ELF-1 (cell line): ENCODE measurements around the gene MKKS.
A peak's percentile ranks its signal among the peaks of the same experiment; 100 is the strongest.
"Not testable (repeated sequence)": the region's sequence is repeated elsewhere in the genome, so short reads cannot be mapped to it uniquely, and the experiment has no call there.

ENCODE experiments used
- DNase-seq: peaks from one replicate; pipeline ENCODE4 v3.0.0-alpha.2; 2016; ENCODE audit warnings: low read depth, low spot score

The MKKS gene

GRCh38 chr20:10412591-10413408 is 21.2 kb downstream of the MKKS start:
- no peak for DNase-seq

DNA sequence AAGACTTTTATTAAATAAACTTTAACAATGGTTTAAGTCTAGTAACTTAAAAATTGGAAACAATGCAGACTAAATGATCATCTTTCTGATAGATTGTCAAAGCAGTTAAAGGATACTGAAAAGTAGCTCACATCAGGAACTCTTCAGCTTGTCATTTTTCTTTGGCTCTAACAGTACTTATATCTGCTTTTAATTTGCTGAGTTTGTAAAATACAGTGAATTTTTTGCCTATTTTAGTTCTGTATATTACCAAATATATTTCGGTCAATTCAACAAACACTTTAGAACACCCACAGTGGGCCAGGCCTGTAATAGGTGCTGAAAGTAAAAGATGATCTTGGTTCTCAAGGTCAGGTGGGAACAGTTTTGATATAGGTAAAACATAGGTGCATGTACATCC is 22.3 kb downstream of the MKKS start:
- no peak for DNase-seq

DNA sequence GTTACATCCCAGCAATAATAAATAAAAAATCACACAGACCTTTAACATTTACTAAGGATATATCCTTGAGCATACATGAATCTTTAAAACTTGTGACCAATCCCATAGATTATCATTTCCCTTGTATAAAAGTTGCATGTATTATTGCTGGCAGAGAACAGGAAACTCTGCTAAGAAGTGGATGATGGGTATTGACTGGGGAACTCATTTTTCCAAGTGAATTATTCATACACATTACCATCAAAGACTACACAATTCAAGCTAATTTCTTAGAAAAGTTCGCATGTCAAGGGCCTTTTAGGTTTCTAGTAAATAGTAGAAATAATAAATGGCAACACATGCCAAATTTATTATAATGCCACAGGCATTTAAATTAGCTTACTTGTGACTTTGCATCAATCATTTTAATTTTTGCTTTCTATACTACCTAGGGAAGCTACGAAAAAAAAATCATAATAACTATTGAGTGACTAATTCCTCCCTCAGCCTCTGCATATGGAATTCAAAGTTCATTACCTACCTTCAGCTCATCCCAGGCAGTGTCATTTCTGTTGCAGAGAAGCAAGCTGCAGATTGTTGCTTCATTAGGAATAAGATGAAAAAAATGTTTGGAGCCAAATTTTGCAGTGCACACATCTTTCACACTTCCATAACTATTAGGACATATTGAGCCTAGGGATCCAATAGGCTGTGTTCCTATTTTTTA is 25.8 kb downstream of the MKKS start:
- DNase-seq: no peak

GRCh38 chr20:10404959-10405530 is 29.0 kb downstream of the MKKS start:
- DNase-seq: no peak

GRCh38 chr20:10404023-10404628 is 29.9 kb downstream of the MKKS start:
- DNase-seq: no peak

GRCh38 chr20:10402938-10403608 is 30.9 kb downstream of the MKKS start:
- DNase-seq: no peak

DNA sequence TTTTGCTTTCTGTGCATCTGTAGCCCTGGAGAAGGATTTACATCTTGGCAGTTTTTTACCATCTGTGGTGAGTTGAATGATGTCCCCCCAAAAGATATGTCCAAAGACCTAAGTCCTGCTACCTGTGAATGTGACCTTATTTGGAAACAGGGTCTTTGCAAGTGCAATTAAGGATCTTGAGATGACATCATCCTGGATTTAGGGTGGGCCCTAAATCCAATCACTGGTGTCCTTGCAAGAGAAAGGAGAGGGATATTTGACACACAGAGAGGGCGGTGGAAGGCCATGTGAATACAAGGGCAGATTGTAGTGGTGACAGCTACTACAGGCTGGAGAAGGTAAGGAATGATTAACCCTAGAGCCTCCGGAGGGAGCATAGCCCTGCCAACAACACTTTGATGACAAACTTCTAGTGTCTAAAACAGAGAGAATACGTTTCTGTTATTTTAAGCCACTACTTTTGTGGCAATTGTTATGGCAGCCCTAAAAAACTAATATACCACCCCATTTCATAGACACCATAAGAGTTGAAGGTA is 35.1 kb downstream of the MKKS start:
- no peak for DNase-seq

DNA sequence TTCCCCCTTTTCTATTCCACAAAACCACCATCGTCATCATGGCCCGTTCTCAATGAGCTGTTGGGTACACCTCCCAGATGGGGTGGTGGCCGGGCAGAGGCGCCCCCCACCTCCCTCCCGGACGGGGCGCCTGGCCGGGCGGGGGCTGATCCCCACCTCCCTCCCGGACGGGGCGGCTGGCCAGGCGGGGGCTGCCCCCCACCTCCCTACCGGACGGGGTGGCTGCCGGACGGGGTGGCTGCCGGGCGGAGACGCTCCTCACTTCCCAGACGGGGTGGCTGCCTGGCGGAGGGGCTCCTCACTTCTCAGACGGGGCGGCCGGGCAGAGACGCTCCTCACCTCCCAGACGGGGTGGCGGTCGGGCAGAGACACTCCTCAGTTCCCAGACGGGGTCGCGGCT is 39.3 kb downstream of the MKKS start:
- not testable (repeated sequence) for DNase-seq

DNA sequence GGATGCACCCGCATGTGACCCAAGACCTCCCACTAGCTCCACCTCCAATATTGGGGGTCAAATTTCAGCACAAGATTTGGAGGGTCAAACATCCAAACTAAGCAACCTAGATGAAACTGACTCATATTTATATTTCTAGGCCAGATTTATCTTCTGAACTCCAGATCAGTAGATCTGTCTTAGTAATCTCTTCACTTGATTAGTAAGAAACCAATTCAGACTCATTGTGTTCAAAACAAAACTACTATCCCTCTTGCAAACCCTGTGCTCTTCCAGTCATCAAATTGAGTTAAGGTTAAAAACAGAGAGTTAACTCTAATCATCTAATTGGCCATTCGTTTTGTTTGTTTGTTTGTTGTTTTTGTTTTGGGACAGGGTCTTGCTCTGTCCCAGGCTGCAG is 43.3 kb downstream of the MKKS start:
- no peak for DNase-seq

GRCh38 chr20:10388597-10388996 is 45.4 kb downstream of the MKKS start:
- DNase-seq: no peak

DNA sequence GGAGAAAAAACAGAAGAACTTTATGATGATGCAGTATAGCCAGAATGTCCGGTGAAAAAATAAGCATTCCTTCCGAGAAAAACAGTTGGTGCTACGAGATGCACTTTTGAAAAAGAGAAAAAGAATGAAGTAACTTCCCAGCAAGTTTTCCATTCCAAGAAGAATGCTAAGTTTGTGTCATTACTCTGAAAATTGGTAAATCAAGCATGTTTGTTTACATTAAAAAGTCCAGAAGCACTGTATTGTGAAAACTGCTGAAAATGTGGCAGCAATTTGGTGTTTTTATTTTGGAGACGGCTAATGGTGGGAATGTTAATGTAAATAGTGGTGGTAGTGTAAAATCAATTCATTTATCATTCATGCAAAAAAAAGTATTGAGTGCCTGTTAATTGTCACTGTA is 46.3 kb downstream of the MKKS start:
- DNase-seq: no peak

GRCh38 chr20:10385850-10386544 is 48.0 kb downstream of the MKKS start:
- no peak for DNase-seq

GRCh38 chr20:10381477-10381876 is 52.5 kb downstream of the MKKS start:
- DNase-seq: no peak

DNA sequence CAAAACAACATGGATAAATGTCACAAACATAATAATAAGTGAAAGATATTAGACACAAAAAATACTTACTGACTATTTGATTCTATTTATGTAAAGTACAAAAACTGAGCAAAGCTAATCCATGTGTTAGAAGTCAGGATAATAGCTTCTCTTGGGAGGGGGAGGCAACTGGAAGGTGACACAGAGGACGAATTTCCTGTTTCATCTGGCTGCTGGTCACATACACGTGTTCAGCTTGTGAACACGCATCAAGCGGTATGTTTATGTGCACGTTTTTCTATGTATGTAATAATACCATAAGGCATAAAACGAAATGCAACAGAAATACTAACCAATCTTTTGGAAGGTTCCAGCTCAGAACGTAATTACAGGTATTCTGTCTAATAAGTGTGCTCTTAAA is 54.3 kb downstream of the MKKS start:
- no peak for DNase-seq

- DNase-seq: peak; percentile 8
Observed at GRCh38 chr20:10376270-10377075, 57.5 kb downstream of the MKKS start.

GRCh38 chr20:10375191-10375590 is 58.8 kb downstream of the MKKS start:
- no peak for DNase-seq

DNA sequence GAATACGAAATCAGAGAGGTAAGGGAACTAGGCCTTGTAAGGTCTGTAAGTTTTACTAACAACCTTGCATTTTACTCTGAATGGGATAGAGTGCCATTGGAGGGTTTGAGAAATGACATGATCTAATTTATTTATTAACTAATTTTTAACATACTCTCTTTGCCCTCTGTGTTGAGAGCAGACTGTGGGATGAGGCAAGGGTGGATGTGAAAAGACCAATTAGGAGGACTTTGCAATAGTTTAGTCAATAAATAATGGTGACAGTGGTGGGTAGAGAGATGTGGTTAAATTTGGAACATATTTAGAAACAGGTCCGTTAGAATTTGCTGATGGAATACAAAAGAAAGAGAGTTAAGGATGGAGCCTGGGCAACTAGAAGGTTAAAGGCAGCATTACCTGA is 60.0 kb downstream of the MKKS start:
- no peak for DNase-seq

- DNase-seq: no peak
Observed at GRCh38 chr20:10371467-10371866, 62.6 kb downstream of the MKKS start.

DNA sequence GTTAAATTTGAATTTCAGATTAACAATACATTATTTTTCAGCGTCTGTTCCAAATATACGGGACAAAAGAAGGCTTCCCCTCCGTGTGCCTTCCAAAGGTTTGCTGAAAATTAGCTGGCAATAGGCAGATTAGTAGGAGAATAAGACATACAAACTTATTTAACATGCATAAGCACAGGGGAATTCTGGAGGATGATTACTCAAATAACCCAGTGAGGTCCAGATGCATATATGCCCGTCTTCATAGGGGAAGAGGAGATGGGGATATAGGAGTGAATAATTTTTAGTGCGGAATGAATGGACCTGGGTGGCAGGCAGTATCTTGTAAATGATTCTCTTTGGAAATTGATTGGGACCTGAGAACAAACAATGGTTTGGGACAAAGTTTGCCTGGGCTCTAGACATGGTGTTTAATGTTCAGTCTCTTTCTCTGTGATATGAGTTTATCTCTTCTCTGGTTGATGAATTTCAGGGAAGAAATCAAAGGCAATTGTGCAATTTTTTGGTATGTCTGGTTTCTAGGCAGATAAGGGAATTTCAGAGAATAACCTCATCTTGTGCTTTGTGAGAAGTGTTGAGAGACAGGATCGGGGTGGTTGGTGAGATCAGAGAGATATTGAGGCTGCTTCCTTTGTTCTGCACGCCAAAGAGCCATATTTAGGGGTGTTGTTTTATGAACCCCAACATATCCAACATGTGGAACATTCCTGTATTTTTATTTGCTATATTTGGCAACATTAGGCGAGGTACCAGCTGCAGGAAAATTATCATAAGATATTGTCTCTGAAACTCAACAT is 63.7 kb downstream of the MKKS start:
- no peak for DNase-seq
